HepG2 (cell line): ENCODE measurements around the gene KIF9. TPM values are rescaled to one million over a fixed set of nuclear protein-coding genes. Genes with fewer than 3 reads are reported as not detected.

ENCODE experiments used
- ATAC-seq: fragments of 200-7000 bp; cut with Tn5 transposase; 3 replicates; pipeline ENCODE4 v1.9.1; 2020; ENCODE audit warnings: mild to moderate bottlenecking, moderate library complexity
- BruUV-seq: library from RNA; stranded (reverse); fragments of 400-500 nt; replicated peaks from 2 replicates; lab custom pipeline; 2021; lab: Mats Ljungman, UMichigan
- CTCF ChIA-PET: fragments of 300-600 bp; formaldehyde crosslinking; extraction: SDS; loops from one replicate; lab custom pipeline; 2021; ENCODE audit warnings: low total read pairs, inconsistent platforms, low intra/inter-chr PET ratio; lab: Yijun Ruan, JAX
- POLR2A ChIA-PET: fragments of 350-600 bp; sonication (Branson Sonifier 250); formaldehyde crosslinking; loops from one replicate; lab custom pipeline; 2020; ENCODE audit warnings: antibody characterized with exemption, inconsistent platforms; lab: Yijun Ruan, JAX
- DNase-seq: peaks from one replicate; pipeline ENCODE4 v3.0.0-alpha.2; 2015; ENCODE audit warnings: low spot score
- FAIRE-seq: peaks from 3 replicates; lab custom pipeline; 2011; peaks lifted over from hg19 to GRCh38; lab: Jason Lieb, UNC
- H2AFZ ChIP-seq: one replicate; pipeline ENCODE4 v1.6.1; 2011; ENCODE audit warnings: low read length, inconsistent platforms
- H3K27ac ChIP-seq: fragments of 300-600 bp; 3 replicates; pipeline ENCODE4 v1.8.0; 2011; ENCODE audit warnings: mixed run types, mild to moderate bottlenecking, mixed read lengths, low read length, inconsistent platforms; ENCODE audit not compliant: insufficient read depth; ENCODE audit errors: extremely low read length
- H3K27me3 ChIP-seq, 2 experiments: fragments of 200-600 bp in 1 of 2; 2 replicates in 1 of 2; 3 replicates in 1 of 2; pipeline versions ENCODE4 v1.6.0 to v1.8.0; 2011; ENCODE audit warnings: low read length in 2 of 2, mild to moderate bottlenecking in 2 of 2, moderate library complexity in 2 of 2, inconsistent platforms in 1 of 2; ENCODE audit not compliant: insufficient read depth in 2 of 2, control insufficient read depth in 1 of 2
- H3K36me3 ChIP-seq, 2 experiments: fragments of 200-600 bp in 1 of 2; replicated peaks in 1 of 2; 2 replicates in 1 of 2; 3 replicates in 1 of 2; pipeline versions ENCODE4 v1.5.1 to v1.8.0; 2011; ENCODE audit warnings: low read length in 2 of 2, inconsistent platforms in 1 of 2; ENCODE audit not compliant: insufficient read depth in 2 of 2, control insufficient read depth in 1 of 2
- H3K4me1 ChIP-seq: 2 replicates; pipeline ENCODE4 v1.5.1; 2012; ENCODE audit warnings: low read length, inconsistent platforms; ENCODE audit not compliant: insufficient read depth
- H3K4me2 ChIP-seq: 2 replicates; pipeline ENCODE4 v1.6.0; 2011; ENCODE audit warnings: low read depth, low read length, inconsistent platforms
- H3K4me3 ChIP-seq, 3 experiments: fragments of 200-600 bp in 1 of 3; sonication (generic), shearing (Covaris generic) in 1 of 3; replicated peaks in 1 of 3; 2 replicates each; pipeline ENCODE4 v1.5.1; 2011 to 2016; ENCODE audit warnings: low read length in 3 of 3, inconsistent platforms in 2 of 3, low read depth in 2 of 3, mild to moderate bottlenecking in 2 of 3, control low read depth in 1 of 3, mixed read lengths in 1 of 3; ENCODE audit not compliant: insufficient read depth in 1 of 3
- H3K79me2 ChIP-seq: one replicate; pipeline ENCODE4 v1.6.1; 2011; ENCODE audit warnings: low read length, inconsistent platforms; ENCODE audit not compliant: insufficient read depth
- H3K9ac ChIP-seq: 2 replicates; pipeline ENCODE4 v1.6.0; 2011; ENCODE audit warnings: mild to moderate bottlenecking, low read depth, low read length, inconsistent platforms; ENCODE audit not compliant: insufficient read depth
- H3K9me3 ChIP-seq: 2 replicates; pipeline ENCODE4 v1.5.1; 2012; ENCODE audit warnings: mild to moderate bottlenecking, low read length
- H4K20me1 ChIP-seq: 2 replicates; pipeline ENCODE4 v1.6.0; 2011; ENCODE audit warnings: inconsistent platforms, mild to moderate bottlenecking, low read length, moderate library complexity; ENCODE audit not compliant: insufficient read depth
- ARNT ChIP-seq: fragments of 450-650 bp; IDR thresholded peaks from 2 replicates; pipeline ENCODE4 v1.6.1; 2017
- FOXP1 ChIP-seq, 2 experiments: fragments of 450-650 bp in 1 of 2; IDR thresholded peaks; 2 replicates each; pipeline ENCODE4 v1.6.1; 2017 to 2018; ENCODE audit warnings: antibody characterized with exemption in 1 of 2
- GPN1 ChIP-seq: sonication (generic); formaldehyde crosslinking; IDR thresholded peaks from 2 replicates; pipeline ENCODE4 v1.5.1; 2020; ENCODE audit warnings: missing genetic modification reagents, borderline replicate concordance
- MAF1 ChIP-seq: sonication (generic); formaldehyde crosslinking; IDR thresholded peaks from 2 replicates; pipeline ENCODE4 v1.5.0; 2020; ENCODE audit warnings: missing genetic modification reagents, borderline replicate concordance
- MAFK ChIP-seq, 2 experiments: IDR thresholded peaks in 1 of 2; conservative IDR thresholded peaks in 1 of 2; 2 replicates each; pipeline ENCODE4 v1.6.1; 2011; ENCODE audit warnings: improper control_type of control experiment in 2 of 2, low read length in 2 of 2
- MIER2 ChIP-seq: IDR thresholded peaks from 2 replicates; pipeline ENCODE4 v1.6.1; 2016; ENCODE audit warnings: missing biosample characterization, missing genetic modification reagents
- MTA3 ChIP-seq: sonication (generic); formaldehyde crosslinking; IDR thresholded peaks from 2 replicates; pipeline ENCODE4 v1.4.0; 2020; ENCODE audit warnings: missing genetic modification reagents
- NCOA2 ChIP-seq: sonication (generic); formaldehyde crosslinking; IDR thresholded peaks from 2 replicates; pipeline ENCODE4 v1.8.0; 2022; ENCODE audit warnings: inconsistent platforms
- PBX3 ChIP-seq: sonication (generic); formaldehyde crosslinking; IDR thresholded peaks from 2 replicates; pipeline ENCODE4 v1.8.1; 2023; ENCODE audit warnings: missing genetic modification reagents, inconsistent platforms, borderline replicate concordance
- RCOR2 ChIP-seq: IDR thresholded peaks from 2 replicates; pipeline ENCODE4 v1.6.1; 2016; ENCODE audit warnings: missing biosample characterization, missing genetic modification reagents
- SMAD1 ChIP-seq: sonication (generic); formaldehyde crosslinking; IDR thresholded peaks from 2 replicates; pipeline ENCODE4 v1.4.0; 2020; ENCODE audit warnings: missing genetic modification reagents, low read depth, mild to moderate bottlenecking, borderline replicate concordance
- SUZ12 ChIP-seq: fragments of 150-350 bp; IDR thresholded peaks from 2 replicates; pipeline ENCODE4 v1.6.1; 2014; ENCODE audit warnings: low read depth, low read length
- ZFP91 ChIP-seq: sonication (generic); formaldehyde crosslinking; IDR thresholded peaks from 2 replicates; pipeline ENCODE4 v1.9.0; 2022; ENCODE audit warnings: missing genetic modification reagents, mild to moderate bottlenecking, borderline replicate concordance
- ZNF570 ChIP-seq: sonication (generic); formaldehyde crosslinking; IDR thresholded peaks from 2 replicates; pipeline ENCODE4 v1.4.0; 2020; ENCODE audit warnings: mild to moderate bottlenecking, missing genetic modification reagents, borderline replicate concordance
- ZNF7 ChIP-seq: IDR thresholded peaks from 2 replicates; pipeline ENCODE4 v1.6.1; 2016; ENCODE audit warnings: missing biosample characterization, missing genetic modification reagents
- ZNF746 ChIP-seq: sonication (generic); formaldehyde crosslinking; IDR thresholded peaks from 2 replicates; pipeline ENCODE4 v1.8.0; 2022; ENCODE audit warnings: mild to moderate bottlenecking, missing genetic modification reagents
- ZNF773 ChIP-seq: sonication (generic); formaldehyde crosslinking; IDR thresholded peaks from 2 replicates; pipeline ENCODE4 v1.4.0; 2020; ENCODE audit warnings: missing genetic modification reagents, borderline replicate concordance
- ZNF784 ChIP-seq: sonication (generic); formaldehyde crosslinking; IDR thresholded peaks from 2 replicates; pipeline ENCODE4 v1.5.1; 2020; ENCODE audit warnings: missing genetic modification reagents, mild to moderate bottlenecking, borderline replicate concordance
- ZNF792 ChIP-seq: IDR thresholded peaks from 2 replicates; pipeline ENCODE4 v1.6.1; 2016
- ZZZ3 ChIP-seq: sonication (generic); formaldehyde crosslinking; IDR thresholded peaks from 2 replicates; pipeline ENCODE4 v1.4.0; 2020; ENCODE audit warnings: missing genetic modification reagents, mild to moderate bottlenecking, borderline replicate concordance
- WGBS: methylation state at CpG from one replicate; pipeline ENCODE4 v1.1.6; 2017; ENCODE audit warnings: low lambda C conversion rate; 5-methylcytosine and 5-hydroxymethylcytosine counted together
- in situ Hi-C: cut with HindIII; loops from 2 replicates; pipeline ENCODE4 v1.10.0; 2017; ENCODE audit warnings: low pct_unique_long_range_greater_than_20kb; ENCODE audit not compliant: extremely low pct_ligation_motif_present
- intact Hi-C: fragments of 100-400 bp; cut with micrococcal nuclease; formaldehyde crosslinking; loops from one replicate; pipeline ENCODE4 v1.10.0; 2022; ENCODE audit not compliant: unreplicated experiment
- polyA plus RNA-seq, 8 experiments: library from polyadenylated mRNA; depleted of rRNA in 3 of 8; stranded (reverse) in 7 of 8; unstranded in 1 of 8; fragments of >200 nt; fragmentation: Illumina TruSeq in 4 of 8; extraction: Trizol in 4 of 8; gene quantifications; 2 replicates each; pipeline versions ENCODE4 v1.2.1 to v1.2.3, GENCODE V29; 2011 to 2016; ENCODE audit warnings: low read depth in 4 of 8, missing spikeins in 1 of 8, mixed read lengths in 1 of 8; ENCODE audit not compliant: insufficient read depth in 1 of 8
- total RNA-seq, 5 experiments: library from RNA; depleted of rRNA; stranded (reverse); fragments of >200 nt; fragmentation: Illumina TruSeq; extraction: Trizol; gene quantifications; 2 replicates each; pipeline ENCODE4 v1.2.3, GENCODE V29; 2016; ENCODE audit warnings: low read depth in 1 of 5

Gene KIF9
- total and polyA plus RNA-seq, 2 of the 13 experiments (the other 11 are each of a cell fraction or from before 2014, with no cell fraction given), result 5.1 to 16.9 TPM

- no TSS peak for BruUV-seq
- POLR2A ChIA-PET, result no interaction called here
- in situ Hi-C loops, result loop anchor here (5.0 kb wide), 2 partner anchors 38 to 68 kb away; partner anchors contain the start of genes KIF9 and KLHL18
These were observed 37.4 kb upstream of the KIF9 start for GRCh38 chr3:47319956-47320355.

GRCh38 chr3:47318916-47319315, 36.3 kb upstream of the KIF9 start:
- 100% methylated on average over 1 of the region's 1 CpG for WGBS
- FAIRE-seq (no peak), DNase-seq (no peak), ATAC-seq (no peak)
- H3K9ac ChIP-seq, result no peak overlapping the region
- peaks cover 15 to 42% of the 10 kb centered on the region in 2 experiments for H3K36me3 ChIP-seq
- H2AFZ ChIP-seq, result no peak overlapping the region
- BruUV-seq, result no TSS peak
- H3K4me1 ChIP-seq, result peaks cover 6% of the 10 kb centered on the region
- H3K4me3 ChIP-seq, result no peak overlapping the region
- ChIA-PET CTCF (no interaction called here), POLR2A (no interaction called here)
- no peaks in the 10 kb centered on the region for H4K20me1 ChIP-seq
- H3K9me3 ChIP-seq, result no peaks in the 10 kb centered on the region
- no peaks in the 10 kb centered on the region for H3K79me2 ChIP-seq
- no peak overlapping the region for H3K4me2 ChIP-seq
- no peak overlapping the region for H3K27ac ChIP-seq
- no peaks in the 10 kb centered on the region; a peak in 1 of 5 replicates for H3K27me3 ChIP-seq
- intact Hi-C loops (no loop called here), in situ Hi-C loops (no loop called here)
- no peak for TF ChIP-seq ZFP91 (CRISPR knock-in tag)
- TF ChIP-seq ARNT, result no peak
- no peak for TF ChIP-seq ZNF784 (CRISPR knock-in tag)
- no peak for TF ChIP-seq RCOR2
- TF ChIP-seq MTA3 (CRISPR knock-in tag), result no peak
- no peak for TF ChIP-seq PBX3
- no peak for TF ChIP-seq MAF1
- TF ChIP-seq ZNF773, result no peak
- TF ChIP-seq GPN1, result no peak
- no peak for TF ChIP-seq MIER2
- TF ChIP-seq ZNF570 (CRISPR knock-in tag), result no peak
- TF ChIP-seq ZNF792 (CRISPR knock-in tag), result no peak
- TF ChIP-seq FOXP1 (IDR thresholded peaks at IDR 0.05), result no peak
- no peak for TF ChIP-seq FOXP1 (CRISPR knock-in tag; IDR thresholded peaks at IDR 0.05)
- no peak for TF ChIP-seq ZNF7
- TF ChIP-seq NCOA2 (CRISPR knock-in tag), result no peak

More at GRCh38 chr3:47319956-47320355, 37.4 kb upstream of the KIF9 start:
- no peak overlapping the region for H3K4me3 ChIP-seq
- H3K9me3 ChIP-seq, result no peaks in the 10 kb centered on the region
- ATAC-seq (no peak), DNase-seq (no peak), FAIRE-seq (no peak)
- intact Hi-C loops, result no loop called here
- no peak overlapping the region for H3K4me2 ChIP-seq
- H3K27ac ChIP-seq, result no peak overlapping the region
- H2AFZ ChIP-seq, result no peak overlapping the region
- TF ChIP-seq SUZ12 (no peak), MAFK (conservative IDR thresholded peaks at IDR 0.05 in 1 of 2, IDR thresholded peaks at IDR 0.05 in 1 of 2; ENCODE audit: low read length in 2 of 2) (peak in 1 of 2 experiments; percentile 18; a peak in 1 of 4 replicates), SMAD1 (no peak), ZZZ3 (no peak), ZNF746 (CRISPR knock-in tag) (no peak)
- WGBS, result 48% methylated on average over 2 of the region's 2 CpGs
- no peaks in the 10 kb centered on the region for H3K79me2 ChIP-seq
- CTCF ChIA-PET, result no interaction called here
- H3K27me3 ChIP-seq, result no peaks in the 10 kb centered on the region; a peak in 1 of 5 replicates
- peaks cover 19 to 44% of the 10 kb centered on the region in 2 experiments for H3K36me3 ChIP-seq
- no peak overlapping the region for H3K9ac ChIP-seq
- no peaks in the 10 kb centered on the region for H3K4me1 ChIP-seq
- no peaks in the 10 kb centered on the region for H4K20me1 ChIP-seq
